ENCODE results near the gene METAP1.
"Not testable (repeated sequence)": the region's sequence is repeated elsewhere in the genome, so short reads cannot be mapped to it uniquely, and the experiment has no call there.

METAP1 gene

GRCh38 chr4:99061048-99061700, 65.7 kb downstream of the METAP1 start:
- no peak for DNase-seq

- no peak for DNase-seq
Measured at GRCh38 chr4:99062120-99062519, 66.6 kb downstream of the METAP1 start.

- DNase-seq: not testable (repeated sequence)
Measured at GRCh38 chr4:99065521-99065920, 70.0 kb downstream of the METAP1 start.

- DNase-seq: no peak
Measured at GRCh38 chr4:99067617-99068016, 72.1 kb downstream of the METAP1 start.

DNA sequence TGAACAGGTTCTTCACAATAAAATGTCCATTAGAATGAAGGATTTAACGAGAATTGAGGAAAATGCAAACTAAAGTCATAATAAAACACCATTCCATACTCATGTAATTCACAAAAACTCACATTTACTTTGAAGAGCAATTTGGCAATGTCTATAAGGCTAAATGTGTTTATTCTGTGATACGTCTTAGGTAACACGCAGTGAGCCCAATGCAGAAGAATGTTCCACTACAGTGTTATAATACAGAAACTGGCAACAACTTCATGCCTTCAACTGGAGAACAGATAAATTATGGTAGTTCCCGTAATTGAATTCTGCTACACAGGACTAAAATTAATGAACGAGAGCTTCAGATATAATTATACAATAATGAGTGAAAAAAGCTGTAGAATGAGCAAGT, 75.6 kb downstream of the METAP1 start:
- no peak for DNase-seq

- no peak for DNase-seq
Measured at GRCh38 chr4:99074816-99075215, 79.3 kb downstream of the METAP1 start.

DNA sequence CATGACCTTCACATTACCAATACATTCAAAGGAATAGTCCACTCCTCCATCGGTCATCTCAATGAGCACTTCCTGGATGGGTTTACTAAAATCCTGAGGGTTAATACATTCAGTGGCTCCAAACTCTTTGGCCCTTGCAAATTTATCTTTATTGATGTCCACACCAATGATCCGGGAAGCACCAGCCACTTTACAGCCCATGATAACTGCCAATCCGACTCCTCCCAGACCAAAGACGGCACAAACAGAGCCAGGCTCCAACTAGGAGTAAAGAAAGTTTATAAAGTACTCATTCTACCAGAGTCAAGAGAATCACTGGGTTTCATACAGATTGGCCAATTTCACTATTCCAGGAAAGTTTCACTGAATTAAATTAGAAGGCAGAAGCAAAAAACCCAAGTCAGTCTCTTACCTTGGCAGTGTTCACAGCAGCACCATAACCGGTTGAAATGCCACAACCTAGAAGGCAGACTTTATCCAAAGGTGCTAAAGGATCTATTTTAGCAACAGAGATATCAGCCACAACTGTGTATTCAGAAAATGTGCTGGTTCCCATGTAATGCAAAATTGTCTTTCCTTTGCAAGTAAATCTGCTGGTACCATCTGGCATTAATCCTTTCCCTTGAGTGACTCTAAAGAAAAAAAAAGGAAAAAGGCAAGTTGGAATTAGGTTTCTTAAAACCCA, 80.9 kb downstream of the METAP1 start:
- DNase-seq: no peak

DNA sequence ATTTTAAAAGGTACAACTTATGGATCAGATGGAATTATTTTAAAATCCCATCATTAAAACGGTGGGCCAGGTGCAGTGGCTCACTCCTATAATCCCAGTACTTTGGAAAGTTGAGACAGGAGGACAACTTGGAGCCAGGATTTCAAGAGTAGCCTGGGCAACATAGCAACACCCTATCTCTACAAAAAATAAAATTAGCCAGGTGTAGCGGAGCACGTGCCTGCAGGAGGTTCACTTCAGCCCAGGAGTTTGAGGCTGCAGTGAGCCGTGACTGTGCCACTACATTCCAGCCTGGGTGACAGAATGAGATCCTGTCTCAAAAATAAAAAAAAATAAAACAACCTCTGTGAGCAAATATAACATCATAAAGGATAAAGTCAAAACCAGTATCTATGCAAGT, 81.7 kb downstream of the METAP1 start:
- DNase-seq: no peak

- DNase-seq: no peak
Measured at GRCh38 chr4:99078336-99078735, 82.8 kb downstream of the METAP1 start.

DNA sequence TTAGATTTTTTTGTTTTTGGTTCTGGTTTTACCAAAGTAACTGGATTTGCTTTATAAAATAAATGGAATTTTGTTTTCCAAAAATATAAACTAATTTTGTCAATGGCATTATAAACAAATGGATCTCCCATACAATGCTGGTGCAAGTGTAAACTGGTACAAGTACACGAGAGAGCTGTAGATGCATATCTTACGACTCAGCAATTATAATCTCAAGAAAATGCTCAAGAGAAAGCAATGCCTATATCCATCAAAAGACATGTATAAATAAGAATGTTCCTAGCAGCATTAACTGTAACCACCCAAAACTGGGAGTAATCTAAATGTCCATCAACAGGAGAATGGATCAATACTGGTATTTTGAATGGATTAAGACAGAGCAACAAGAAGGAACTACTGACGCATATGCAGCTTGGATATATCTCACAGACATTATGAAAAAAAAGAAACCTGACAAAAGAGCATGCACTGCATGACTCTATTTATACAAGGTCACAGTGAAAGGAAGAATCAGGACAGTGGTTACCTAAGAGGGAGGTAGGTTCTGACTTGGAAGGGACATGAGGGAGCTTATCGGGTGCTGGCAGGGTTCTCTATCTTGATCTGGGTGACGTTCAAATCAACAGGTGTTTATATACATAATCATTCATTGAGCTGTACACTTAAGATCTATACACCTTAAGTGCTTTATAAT, 83.6 kb downstream of the METAP1 start:
- no peak for DNase-seq

DNA sequence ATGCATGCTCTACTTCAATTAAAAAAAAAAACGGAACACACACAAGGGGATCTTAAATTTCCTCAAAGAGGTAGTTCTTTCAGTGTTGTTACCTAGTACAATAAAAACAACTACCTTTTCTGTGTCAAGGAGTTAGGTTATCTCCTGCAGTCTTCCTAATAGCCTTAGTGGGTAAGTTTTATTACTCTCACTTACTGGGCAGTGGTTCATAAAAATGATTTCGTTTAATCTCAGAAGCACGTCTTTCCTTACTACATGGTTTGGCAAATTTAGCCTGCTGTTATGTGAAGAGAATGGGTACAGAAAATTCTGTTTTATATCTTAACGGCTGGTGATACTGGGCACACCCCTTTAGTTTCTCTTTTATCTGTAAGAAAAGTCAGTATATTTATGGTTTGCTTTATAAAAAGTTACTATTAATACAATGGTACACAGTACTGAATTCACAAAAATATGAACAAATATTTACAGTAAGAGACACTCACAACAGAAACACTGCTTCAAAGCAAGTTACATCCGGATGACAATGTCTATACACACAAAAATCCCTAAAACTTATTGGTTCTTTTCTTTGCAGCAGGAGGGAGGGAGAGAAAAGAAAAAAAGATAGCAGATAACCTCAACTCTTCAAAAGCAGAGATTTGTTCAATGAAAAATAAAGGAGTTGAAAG, 84.2 kb downstream of the METAP1 start:
- no peak for DNase-seq

GRCh38 chr4:99080869-99081268, 85.3 kb downstream of the METAP1 start:
- DNase-seq: not testable (repeated sequence)

- DNase-seq: no peak
Measured at GRCh38 chr4:99082192-99082591, 86.7 kb downstream of the METAP1 start.

- no peak for DNase-seq
Measured at GRCh38 chr4:99084595-99084994, 89.1 kb downstream of the METAP1 start.

DNA sequence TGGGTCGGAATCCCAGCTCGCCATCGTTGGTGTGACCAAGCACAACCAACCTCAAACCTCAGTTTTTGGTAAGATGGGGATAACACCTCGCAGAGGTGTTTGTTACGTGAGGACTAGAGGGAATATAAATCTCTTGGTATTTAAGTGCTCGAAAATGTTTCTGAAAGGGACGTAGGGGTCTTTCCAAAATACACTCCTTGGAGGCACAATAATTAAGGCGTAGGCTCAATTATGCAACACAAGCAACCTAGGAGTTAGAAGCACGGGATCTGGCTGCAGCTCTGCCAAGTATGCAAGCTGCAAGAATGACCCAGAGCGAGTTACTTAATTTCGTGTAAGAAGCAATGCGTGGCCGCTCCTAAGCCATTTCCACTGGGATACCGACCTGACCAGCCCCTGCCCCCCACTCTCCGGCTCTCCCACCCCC, 92.5 kb downstream of the METAP1 start:
- DNase-seq: peak; percentile 58 to 68

- peak; percentile 63 to 79 for DNase-seq
Measured at GRCh38 chr4:99088481-99089365, 93.2 kb downstream of the METAP1 start, which contains the start of gene ADH5. ADH5 (minus strand) TSS chr4:99088788; CDS start chr4:99088700, 88 bp downstream.

DNA sequence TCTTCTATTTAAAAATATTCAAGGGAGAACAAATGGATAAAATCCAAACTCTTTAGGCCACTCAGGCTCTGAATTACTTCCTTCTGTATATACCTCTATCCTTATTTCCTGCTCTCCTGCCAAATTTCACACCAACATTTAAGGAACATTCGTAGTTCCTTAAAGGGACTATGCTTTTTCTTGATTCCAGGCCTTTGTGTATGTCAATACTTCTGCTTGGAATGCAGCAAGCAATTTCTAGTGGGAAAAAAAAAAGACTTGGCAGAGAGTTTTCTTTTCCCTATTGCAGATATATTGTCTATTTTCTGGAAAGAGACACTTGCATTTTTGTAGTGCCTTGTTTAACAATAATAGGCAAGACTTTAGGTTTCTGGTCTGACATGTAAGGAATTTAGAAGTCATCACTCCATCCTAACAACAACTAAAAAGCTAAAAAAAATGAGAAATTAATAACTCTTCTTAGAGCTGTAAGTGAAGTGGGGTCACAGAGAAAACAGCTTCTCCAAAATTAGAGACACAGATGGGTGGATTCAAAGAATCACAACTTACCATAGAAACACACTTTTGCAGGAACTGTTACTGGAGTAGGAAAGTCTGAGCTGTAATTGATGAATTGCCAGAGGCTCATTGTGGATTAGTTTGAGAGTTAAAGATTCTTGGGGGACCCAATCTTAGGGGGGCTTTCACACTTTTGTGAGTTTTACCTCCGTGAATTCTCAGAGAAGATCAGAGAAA, 95.1 kb downstream of the METAP1 start:
- DNase-seq: no peak

- no peak for DNase-seq
Measured at GRCh38 chr4:99091216-99091575, 95.7 kb downstream of the METAP1 start.

DNA sequence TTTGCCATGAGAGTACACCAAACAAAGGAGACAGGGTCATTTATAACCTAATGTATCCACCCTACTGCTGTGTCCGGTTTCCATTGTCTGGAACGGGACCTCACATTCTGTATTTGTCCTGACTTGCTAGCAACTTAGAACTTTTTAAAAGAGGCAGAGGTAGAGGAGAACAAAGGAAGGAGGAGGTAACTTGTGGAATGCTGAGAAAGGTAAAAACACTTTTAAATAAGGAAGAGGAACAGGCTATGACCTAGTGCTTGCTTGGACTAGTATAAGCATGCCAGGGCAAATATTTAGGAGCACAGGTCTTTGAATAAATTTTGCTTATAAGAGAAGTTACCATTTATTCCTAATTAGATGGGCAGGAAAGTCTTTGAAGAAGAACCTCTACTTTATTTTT, 96.3 kb downstream of the METAP1 start:
- DNase-seq: not testable (repeated sequence)

- DNase-seq: no peak
Measured at GRCh38 chr4:99099311-99099710, 103.8 kb downstream of the METAP1 start.

- not testable (repeated sequence) for DNase-seq
Measured at GRCh38 chr4:99099814-99100213, 104.3 kb downstream of the METAP1 start.

DNA sequence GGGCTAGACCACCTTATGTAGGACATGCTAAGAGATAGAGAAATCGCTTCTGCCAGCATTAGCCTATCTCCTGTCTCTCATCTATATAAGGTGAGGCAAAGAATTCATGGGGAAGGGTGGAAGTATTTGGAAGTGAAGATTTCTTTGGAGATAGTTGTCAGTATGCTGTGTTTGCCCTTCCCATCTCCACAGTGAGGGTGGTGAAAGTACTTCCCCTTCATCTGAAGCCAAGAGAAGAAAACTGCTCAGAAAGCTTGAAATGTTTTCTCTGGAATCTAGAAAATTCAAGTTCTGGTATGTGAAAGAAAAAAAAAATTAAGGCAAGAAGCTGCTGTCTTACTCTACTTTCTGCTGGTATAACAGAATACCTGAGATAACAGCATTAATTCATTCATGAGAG, 105.4 kb downstream of the METAP1 start:
- no peak for DNase-seq
